GM12878 (cell line): ENCODE data around the gene MEGF11. TPM values are rescaled to one million over a fixed set of nuclear protein-coding genes. Genes with fewer than 3 reads are reported as not detected.

Experiments
- ATAC-seq: fragments of 200-7000 bp; cut with Tn5 transposase; 3 replicates; pipeline ENCODE4 v1.9.1; 2020; ENCODE audit warnings: mild to moderate bottlenecking, moderate library complexity
- BruUV-seq: library from RNA; stranded (reverse); fragments of 400-500 nt; replicated peaks from 2 replicates; lab custom pipeline; 2021; lab: Mats Ljungman, UMichigan
- CTCF ChIA-PET: fragments of 300-600 bp; sonication (Branson Sonifier 250); formaldehyde crosslinking; extraction: SDS; loops from one replicate; lab custom pipeline; 2021; ENCODE audit warnings: inconsistent platforms; lab: Yijun Ruan, JAX
- POLR2A ChIA-PET: fragments of 350-600 bp; formaldehyde crosslinking; extraction: SDS; loops from one replicate; lab custom pipeline; 2021; ENCODE audit warnings: inconsistent platforms; lab: Charles Lee
- RAD21 ChIA-PET: fragments of 300-600 bp; sonication (Branson Sonifier 250); formaldehyde crosslinking; loops from one replicate; lab custom pipeline; 2023; ENCODE audit warnings: antibody characterized with exemption; ENCODE audit not compliant: unreplicated experiment; lab: Charles Lee
- SMC1A ChIA-PET: fragments of 300-600 bp; sonication (Branson Sonifier 250); formaldehyde crosslinking; loops from one replicate; lab custom pipeline; 2023; ENCODE audit not compliant: unreplicated experiment, uncharacterized antibody; lab: Charles Lee
- DNase-seq: peaks from one replicate; pipeline ENCODE4 v3.0.0-alpha.2; 2011; ENCODE audit warnings: low read depth, low spot score
- FAIRE-seq: peaks from 3 replicates; lab custom pipeline; 2011; peaks lifted over from hg19 to GRCh38; lab: Jason Lieb, UNC
- H2AFZ ChIP-seq: 2 replicates; pipeline ENCODE4 v1.6.0; 2011; ENCODE audit warnings: low read depth, low read length, control low read depth; ENCODE audit not compliant: control insufficient read depth
- H3K27ac ChIP-seq: 2 replicates; pipeline ENCODE4 v1.5.1; 2011; ENCODE audit warnings: control low read depth; ENCODE audit not compliant: control insufficient read depth, insufficient read depth
- H3K27me3 ChIP-seq, 2 experiments: replicated peaks in 1 of 2; 2 replicates each; pipeline versions ENCODE4 v1.6.0 to v1.6.1; 2011; ENCODE audit warnings: low read length in 1 of 2; ENCODE audit not compliant: control insufficient read depth in 2 of 2, insufficient read depth in 2 of 2
- H3K36me3 ChIP-seq, 2 experiments: 2 replicates each; pipeline ENCODE4 v1.5.1; 2011; ENCODE audit warnings: low read length in 1 of 2; ENCODE audit not compliant: control insufficient read depth in 2 of 2, insufficient read depth in 2 of 2
- H3K4me1 ChIP-seq: 2 replicates; pipeline ENCODE4 v1.6.1; 2011; ENCODE audit warnings: mild to moderate bottlenecking, low read length, moderate library complexity, mixed read lengths; ENCODE audit not compliant: control insufficient read depth, insufficient read depth
- H3K4me2 ChIP-seq: 2 replicates; pipeline ENCODE4 v1.6.0; 2011; ENCODE audit warnings: control low read depth; ENCODE audit not compliant: control insufficient read depth, insufficient read depth
- H3K4me3 ChIP-seq: fragments of 200-600 bp; sonication (generic); 2 replicates; pipeline ENCODE4 v1.5.1; 2016
- H3K79me2 ChIP-seq: 2 replicates; pipeline ENCODE4 v1.6.0; 2011; ENCODE audit warnings: low read length; ENCODE audit not compliant: control insufficient read depth, insufficient read depth
- H3K9ac ChIP-seq: 2 replicates; pipeline ENCODE4 v1.8.0; 2011; ENCODE audit warnings: low read length, control low read depth, mixed read lengths; ENCODE audit not compliant: control insufficient read depth, insufficient read depth
- H3K9me3 ChIP-seq: replicated peaks from 3 replicates; pipeline ENCODE4 v1.5.1; 2011; ENCODE audit warnings: mild to moderate bottlenecking, low read length; ENCODE audit not compliant: control insufficient read depth, insufficient read depth
- H4K20me1 ChIP-seq: 2 replicates; pipeline ENCODE4 v1.6.0; 2011; ENCODE audit not compliant: control insufficient read depth, insufficient read depth
- CBX5 ChIP-seq: sonication (generic); IDR thresholded peaks from 2 replicates; pipeline ENCODE4 v1.6.1; 2016; ENCODE audit warnings: low read depth, moderate library complexity, mild to moderate bottlenecking, inconsistent platforms
- CTCF ChIP-seq, 3 experiments: IDR thresholded peaks in 2 of 3; conservative IDR thresholded peaks in 1 of 3; 2 replicates each; pipeline ENCODE4 v1.5.1; 2011; ENCODE audit warnings: low read depth in 3 of 3, low read length in 3 of 3, mild to moderate bottlenecking in 3 of 3, control low read depth in 2 of 3, moderate library complexity in 2 of 3, inconsistent platforms in 1 of 3, mixed read lengths in 1 of 3; ENCODE audit not compliant: control insufficient read depth in 2 of 3, insufficient read depth in 1 of 3; ENCODE audit errors: extremely low read depth in 1 of 3
- NR2C1 ChIP-seq: fragments of 450-650 bp; IDR thresholded peaks from 2 replicates; pipeline ENCODE4 v1.6.1; 2017; ENCODE audit warnings: antibody characterized with exemption, mild to moderate bottlenecking, moderate library complexity
- RAD21 ChIP-seq: IDR thresholded peaks from 2 replicates; pipeline ENCODE4 v1.6.1; 2011; ENCODE audit warnings: mild to moderate bottlenecking, low read depth, low read length, moderate library complexity; ENCODE audit not compliant: insufficient read depth
- TAF1 ChIP-seq: IDR thresholded peaks from 2 replicates; pipeline ENCODE4 v1.6.1; 2011; ENCODE audit warnings: mild to moderate bottlenecking, low read depth, low read length, borderline replicate concordance
- ZBED1 ChIP-seq: IDR thresholded peaks from 2 replicates; pipeline ENCODE4 v1.6.1; 2016; ENCODE audit warnings: borderline replicate concordance
- in situ Hi-C: fragments of 300-500 bp; cut with MboI; formaldehyde crosslinking; loops from 9 replicates; pipeline ENCODE4 v1.14.3; 2018; ENCODE audit warnings: mixed read lengths
- intact Hi-C: fragments of 100-400 bp; cut with micrococcal nuclease; formaldehyde crosslinking; loops from one replicate; pipeline ENCODE4 v1.14.2; 2022; ENCODE audit not compliant: unreplicated experiment
- polyA plus RNA-seq, 11 experiments: library from polyadenylated mRNA; depleted of rRNA in 4 of 11; unstranded in 6 of 11; stranded (reverse) in 5 of 11; fragments of >200 nt; fragmentation: Nextera tagmentation in 4 of 11; fragmentation: Illumina TruSeq in 1 of 11; extraction: Ambion mirVana in 4 of 11; extraction: Trizol in 1 of 11; gene quantifications; 1 replicate in 1 of 11; 2 replicates in 10 of 11; pipeline versions ENCODE4 v1.2.1 to v1.2.3, GENCODE V29; 2011 to 2016; ENCODE audit warnings: inconsistent platforms in 2 of 11, missing spikeins in 2 of 11, low read depth in 1 of 11
- total RNA-seq, 4 experiments: library from RNA; depleted of rRNA in 3 of 4; stranded (reverse); fragments of >200 nt in 3 of 4; fragmentation: Illumina TruSeq in 1 of 4; extraction: Trizol in 1 of 4; gene quantifications; 2 replicates each; pipeline versions ENCODE4 v1.2.1 to v1.2.3, GENCODE V29; 2013 to 2021

Gene MEGF11
- total and polyA plus RNA-seq, 10 of the 15 experiments (the other 5 are each of a cell fraction or from before 2014, with no cell fraction given): 0.03 to 1.7 (median 0.49) TPM

- Histone ChIP-seq H3K79me2 (no peaks in the 10 kb centered on the region), H3K4me2 (no peak overlapping the region), H2AFZ (no peak overlapping the region), H3K36me3 (no peaks in the 10 kb centered on the region), H3K27ac (no peak overlapping the region), H3K27me3 (0 out of 4 replicates have a peak, but pooled peaks cover 0 to 1% of the 10 kb centered on the region in 2 experiments), H3K9me3 (no peaks in the 10 kb centered on the region), H3K4me3 (no peak overlapping the region), H3K4me1 (no peaks in the 10 kb centered on the region), H4K20me1 (no peaks in the 10 kb centered on the region), H3K9ac (no peak overlapping the region)
- FAIRE-seq (no peak), ATAC-seq (peak; percentile 58), DNase-seq (peak; percentile 9)
- no TSS peak for BruUV-seq
- RAD21 ChIA-PET: interaction anchor here (1.3 kb wide), 1 partner anchor 87 kb away, joined by 3 read pairs; no protein-coding TSS in a partner anchor
- SMC1A ChIA-PET: no interaction called here
- POLR2A ChIA-PET: no interaction called here
- in situ Hi-C loops: no loop called here
- intact Hi-C loops: loop anchor here (2.0 to 5.0 kb wide), 2 partner anchors 91 to 185 kb away; no protein-coding TSS in a partner anchor
- TF ChIP-seq TAF1 (no peak), CBX5 (no peak), NR2C1 (no peak), CTCF (IDR thresholded peaks at IDR 0.05 in 2 of 3, conservative IDR thresholded peaks at IDR 0.05 in 1 of 3; ENCODE audit: control insufficient read depth in 2 of 3, extremely low read depth in 1 of 3, insufficient read depth in 1 of 3, low read depth in 3 of 3, low read length in 3 of 3) (peak in 1 of 3 experiments; percentile 22; a peak in 1 of 6 replicates), RAD21 (0 out of 2 replicates have a peak, but pooled peaks have one; percentile 29), ZBED1 (no peak)
- CTCF ChIA-PET: interaction anchor here (0.6 to 1.2 kb wide), 2 partner anchors 78 to 90 kb away, joined by 3 read pairs; no protein-coding TSS in a partner anchor
Measured at GRCh38 chr15:66007663-66008262, 245.8 kb downstream of the MEGF11 start.
